Measurements from ENCODE around the gene ROS1. TPM values are rescaled to one million over a fixed set of nuclear protein-coding genes. Genes with fewer than 3 reads are reported as not detected.
"Not testable (repeated sequence)": the region's sequence is repeated elsewhere in the genome, so short reads cannot be mapped to it uniquely, and the experiment has no call there.

ROS1 gene
- total RNA-seq: under 1 TPM in 1 of 2 donors, not detected in 1; 0.14 TPM
- long read RNA-seq, donor 1: 0 reads
- long read RNA-seq, donor 2: 0 reads

GRCh38 chr6:117425431-117426153, at the start of gene ROS1:
ROS1 (minus strand) TSS chr6:117425942; CDS start chr6:117425656, 286 bp downstream.
- no peak for DNase-seq (ENCODE audit: low spot score)
- intact Hi-C loops (cut with DNase I): no loop called here

GRCh38 chr6:117473401-117473800, 47.7 kb upstream of the ROS1 start:
- no peak for DNase-seq (ENCODE audit: low spot score)
- intact Hi-C loops (cut with DNase I): no loop called here

GRCh38 chr6:117472667-117473066, 46.9 kb upstream of the ROS1 start:
- no peak for DNase-seq (ENCODE audit: low spot score)
- intact Hi-C loops (cut with DNase I): no loop called here

GRCh38 chr6:117469791-117470190, 44.0 kb upstream of the ROS1 start:
- no peak for DNase-seq (ENCODE audit: low spot score)
- intact Hi-C loops (cut with DNase I): no loop called here

- intact Hi-C loops (cut with DNase I): no loop called here
- no peak for DNase-seq (ENCODE audit: low spot score)
Measured at GRCh38 chr6:117469356-117469755, 43.6 kb upstream of the ROS1 start.

GRCh38 chr6:117468527-117468926, 42.8 kb upstream of the ROS1 start:
- intact Hi-C loops (cut with DNase I); DNase-seq (ENCODE audit: low spot score): not testable (repeated sequence)

GRCh38 chr6:117467876-117468275, 42.1 kb upstream of the ROS1 start:
- intact Hi-C loops (cut with DNase I): no loop called here
- DNase-seq (ENCODE audit: low spot score): no peak

GRCh38 chr6:117465691-117466090, 39.9 kb upstream of the ROS1 start:
- intact Hi-C loops (cut with DNase I): no loop called here
- DNase-seq (ENCODE audit: low spot score): no peak

- intact Hi-C loops (cut with DNase I): no loop called here
- DNase-seq (ENCODE audit: low spot score): no peak
Measured at GRCh38 chr6:117464700-117465099, 39.0 kb upstream of the ROS1 start.

- intact Hi-C loops (cut with DNase I): no loop called here
- no peak for DNase-seq (ENCODE audit: low spot score)
Measured at GRCh38 chr6:117463762-117464665, 38.3 kb upstream of the ROS1 start.

GRCh38 chr6:117459204-117459944, 33.6 kb upstream of the ROS1 start:
- no peak for DNase-seq (ENCODE audit: low spot score)
- intact Hi-C loops (cut with DNase I): no loop called here

- intact Hi-C loops (cut with DNase I): no loop called here
- DNase-seq (ENCODE audit: low spot score): no peak
Measured at GRCh38 chr6:117456998-117457397, 31.3 kb upstream of the ROS1 start.

GRCh38 chr6:117456250-117456649, 30.5 kb upstream of the ROS1 start:
- no peak for DNase-seq (ENCODE audit: low spot score)
- intact Hi-C loops (cut with DNase I): no loop called here

- intact Hi-C loops (cut with DNase I): loop anchor here (5.0 kb wide), 2 partner anchors 101 to 106 kb away; no protein-coding TSS in a partner anchor
- DNase-seq (ENCODE audit: low spot score): no peak
Measured at GRCh38 chr6:117451671-117452070, 25.9 kb upstream of the ROS1 start.

GRCh38 chr6:117449549-117450439, 24.1 kb upstream of the ROS1 start:
- intact Hi-C loops (cut with DNase I): loop anchor here (5.0 kb wide), 2 partner anchors 103 to 108 kb away; no protein-coding TSS in a partner anchor
- DNase-seq (ENCODE audit: low spot score): no peak

- intact Hi-C loops (cut with DNase I): no loop called here
- DNase-seq (ENCODE audit: low spot score): no peak
Measured at GRCh38 chr6:117448732-117449485, 23.2 kb upstream of the ROS1 start.

GRCh38 chr6:117448011-117448410, 22.3 kb upstream of the ROS1 start:
- no peak for DNase-seq (ENCODE audit: low spot score)
- intact Hi-C loops (cut with DNase I): no loop called here

GRCh38 chr6:117446861-117447260, 21.1 kb upstream of the ROS1 start:
- intact Hi-C loops (cut with DNase I): no loop called here
- DNase-seq (ENCODE audit: low spot score): no peak

All from posterior vena cava (tissue), 2 donors.